Erythroblast (primary cell): ENCODE data around the gene WDR70.
"Not testable (repeated sequence)": the region's sequence is repeated elsewhere in the genome, so short reads cannot be mapped to it uniquely, and the experiment has no call there.

Experiments used
- DNase-seq, 2 experiments: peaks; one replicate each; lab custom pipeline; 2025; lab: John Stamatoyannopoulos, UW
- GATA1 ChIP-seq: IDR thresholded peaks from 2 replicates; pipeline ENCODE4 v1.6.1; 2011; ENCODE audit warnings: low read depth, mild to moderate bottlenecking, control low read depth, low read length, moderate library complexity
- POLR2A ChIP-seq: IDR thresholded peaks from 2 replicates; pipeline ENCODE4 v1.6.1; 2011; ENCODE audit warnings: mild to moderate bottlenecking, low read length

WDR70 gene

GRCh38 chr5:37379100-37379628 lies at the start of gene WDR70:
Gene WDR70, plus strand, starts transcription at chr5:37379318. Its CDS starts 50 bp downstream, at chr5:37379368.
- TF ChIP-seq POLR2A: peak; percentile 66
- peak; percentile 91 to 92 for DNase-seq

GRCh38 chr5:37334754-37335153 lies 44.4 kb upstream of the WDR70 start:
- not testable (repeated sequence) for DNase-seq

GRCh38 chr5:37342741-37343140 lies 36.4 kb upstream of the WDR70 start:
- DNase-seq: not testable (repeated sequence)

- TF ChIP-seq POLR2A (no peak), GATA1 (no peak)
- DNase-seq: no peak
Measured at GRCh38 chr5:37355161-37355560, 24.0 kb upstream of the WDR70 start.

GRCh38 chr5:37370550-37370863 lies 8.6 kb upstream of the WDR70 start:
- peak; percentile 50 to 64 for DNase-seq
- TF ChIP-seq POLR2A: no peak

- no peak for TF ChIP-seq GATA1
- TF ChIP-seq POLR2A: peak; percentile 89
- peak; percentile 93 to 95 for DNase-seq
Measured at GRCh38 chr5:37370864-37371726, 8.0 kb upstream of the WDR70 start, which contains the start of gene NUP155. Gene NUP155, minus strand, starts transcription at chr5:37371106. Its CDS starts 129 bp downstream, at chr5:37370977.

- DNase-seq: no peak
- no peak for TF ChIP-seq POLR2A
- TF ChIP-seq GATA1: no peak
Measured at GRCh38 chr5:37375091-37375490, 4.0 kb upstream of the WDR70 start.

GRCh38 chr5:37378066-37378465 lies 1.1 kb upstream of the WDR70 start:
- DNase-seq: not testable (repeated sequence)

- TF ChIP-seq POLR2A (no peak), GATA1 (no peak)
- DNase-seq: no peak
Measured at GRCh38 chr5:37391591-37391990, 12.5 kb downstream of the WDR70 start.

GRCh38 chr5:37396352-37396751 lies 17.2 kb downstream of the WDR70 start:
- DNase-seq: no peak
- TF ChIP-seq POLR2A: no peak
- TF ChIP-seq GATA1: no peak

GRCh38 chr5:37400501-37400900 lies 21.4 kb downstream of the WDR70 start:
- TF ChIP-seq GATA1 (no peak), POLR2A (no peak)
- no peak for DNase-seq

- DNase-seq: no peak
- no peak for TF ChIP-seq GATA1
- TF ChIP-seq POLR2A: no peak
Measured at GRCh38 chr5:37412515-37412914, 33.4 kb downstream of the WDR70 start.

- DNase-seq: not testable (repeated sequence)
Measured at GRCh38 chr5:37415456-37415855, 36.3 kb downstream of the WDR70 start.

- no peak for DNase-seq
- TF ChIP-seq POLR2A (no peak), GATA1 (no peak)
Measured at GRCh38 chr5:37417347-37417746, 38.2 kb downstream of the WDR70 start.

GRCh38 chr5:37424441-37424840 lies 45.3 kb downstream of the WDR70 start:
- no peak for TF ChIP-seq POLR2A
- no peak for DNase-seq
